Stimulated activated CD8-positive, alpha-beta memory T cell treated with anti-CD3 and anti-CD28 coated beads, Interleukin-12 subunit alpha, Interleukin-12 subunit beta, amount 100 ng/mL, for 24 hours (primary cell): ENCODE data around the gene GAL.

Source experiments
- DNase-seq: peaks from one replicate; pipeline ENCODE4 v3.0.0-alpha.2; 2020; ENCODE audit errors: extremely low read depth

Gene GAL

DNA sequence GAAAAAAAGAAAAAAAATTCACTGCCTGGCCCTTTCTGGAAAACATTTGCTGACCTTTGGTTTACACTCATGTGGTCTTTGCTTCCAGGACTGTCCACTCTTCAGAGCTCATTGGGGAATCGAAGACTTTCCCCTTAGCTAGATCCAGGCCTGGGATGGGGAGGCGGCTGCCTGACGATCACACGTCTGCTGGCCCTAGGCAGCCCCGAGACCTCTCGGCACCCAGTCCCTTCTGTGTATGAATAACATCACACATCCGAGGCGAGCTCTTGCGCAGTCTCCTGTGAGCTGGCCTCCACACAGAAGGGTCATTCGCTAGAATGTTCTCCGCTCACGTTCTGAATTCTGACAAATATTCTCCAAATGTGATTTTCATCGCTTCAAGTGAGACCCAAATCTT is 25.7 kb upstream of the GAL start:
- DNase-seq = no peak

DNA sequence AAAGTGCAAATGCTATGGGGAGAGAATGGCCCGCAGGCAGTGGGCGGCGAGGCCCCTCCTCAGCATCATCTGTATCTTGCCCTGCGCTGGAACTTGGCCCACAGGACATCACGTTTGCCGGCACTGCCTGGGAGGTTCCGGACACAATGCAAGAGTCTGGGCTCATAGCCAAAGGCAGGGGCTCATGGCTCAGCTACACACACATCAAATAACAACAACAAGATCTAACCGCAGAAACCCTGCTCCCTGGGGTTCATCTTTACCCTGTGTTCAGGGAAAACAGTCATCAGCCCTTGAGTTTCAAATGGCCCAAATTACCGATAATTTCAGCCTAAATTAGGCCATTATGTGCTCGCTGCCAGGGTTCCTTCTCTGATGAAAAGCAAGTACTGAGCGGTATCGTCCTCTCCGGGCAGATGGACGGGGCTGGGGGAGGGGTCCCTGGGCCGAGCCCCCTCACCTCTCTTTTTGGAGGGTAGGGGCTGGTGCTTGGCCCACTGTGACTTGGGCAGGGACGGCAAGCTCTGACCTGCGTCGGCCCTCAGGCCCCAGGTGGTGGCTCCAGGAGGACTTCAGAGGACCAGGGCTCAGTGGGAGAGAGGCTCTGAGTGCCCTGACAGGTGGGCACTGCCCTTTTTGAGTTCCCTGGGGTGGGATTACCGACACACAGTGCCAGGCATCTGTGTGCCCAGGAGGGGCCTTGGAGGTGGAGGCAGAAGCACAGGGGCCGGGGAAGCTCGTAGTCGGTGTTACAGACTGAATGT is 25.0 kb upstream of the GAL start:
- DNase-seq = no peak

DNA sequence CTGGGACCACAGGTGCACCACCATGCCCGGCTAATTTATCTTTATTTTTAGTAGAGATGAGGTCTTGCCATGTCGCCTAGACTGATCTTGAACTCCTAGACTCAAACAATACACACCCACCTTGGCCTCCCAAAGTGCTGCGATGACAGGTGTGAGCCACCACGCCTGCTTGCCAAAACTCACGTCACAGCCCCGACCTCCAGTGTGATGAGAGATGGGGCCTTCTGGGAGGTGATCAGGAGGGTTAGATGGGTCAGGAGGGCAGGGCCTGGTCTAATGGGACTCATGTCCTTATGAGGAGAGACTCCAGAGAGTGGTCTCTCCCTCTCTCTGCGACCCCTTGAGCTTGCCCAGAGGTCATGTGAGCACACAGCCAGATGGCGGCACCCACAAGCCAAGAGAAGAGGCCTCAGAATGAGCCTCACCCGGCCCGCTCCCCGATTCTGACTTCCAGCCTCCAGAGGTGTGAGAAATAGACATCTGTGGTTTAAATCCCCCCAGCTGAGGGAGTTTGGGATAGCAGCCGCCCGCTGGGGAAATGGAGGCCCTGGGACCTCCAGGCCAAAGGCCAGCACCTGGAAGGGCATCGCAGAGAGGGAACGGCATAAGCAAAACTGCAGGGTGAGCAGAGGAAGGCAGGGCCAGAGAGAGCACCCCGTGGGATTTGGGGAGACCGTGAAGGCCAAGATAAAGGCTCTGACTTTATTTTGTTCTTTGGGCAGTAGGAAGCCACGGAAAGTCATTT is 24.1 kb upstream of the GAL start:
- no peak for DNase-seq

DNA sequence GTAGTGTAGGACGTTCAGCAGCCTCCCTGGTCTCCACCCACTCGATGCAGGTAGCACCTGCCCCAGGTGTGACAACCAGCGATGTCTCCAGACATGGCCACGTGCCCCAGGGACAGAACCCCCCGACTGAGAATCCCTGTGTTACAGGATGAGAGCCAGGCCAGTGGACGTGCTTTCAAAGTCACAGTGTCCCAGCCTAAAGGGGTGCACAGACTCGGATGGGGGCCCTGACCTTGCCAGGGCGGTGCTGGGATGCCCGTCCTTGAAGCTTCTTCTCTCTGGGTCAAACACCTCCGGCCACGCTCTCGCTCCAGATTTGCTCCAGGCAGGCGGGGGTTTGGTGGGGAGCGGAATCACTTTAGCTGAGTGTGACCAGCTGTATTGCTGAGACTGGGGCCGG is 23.3 kb upstream of the GAL start:
- no peak for DNase-seq

DNA sequence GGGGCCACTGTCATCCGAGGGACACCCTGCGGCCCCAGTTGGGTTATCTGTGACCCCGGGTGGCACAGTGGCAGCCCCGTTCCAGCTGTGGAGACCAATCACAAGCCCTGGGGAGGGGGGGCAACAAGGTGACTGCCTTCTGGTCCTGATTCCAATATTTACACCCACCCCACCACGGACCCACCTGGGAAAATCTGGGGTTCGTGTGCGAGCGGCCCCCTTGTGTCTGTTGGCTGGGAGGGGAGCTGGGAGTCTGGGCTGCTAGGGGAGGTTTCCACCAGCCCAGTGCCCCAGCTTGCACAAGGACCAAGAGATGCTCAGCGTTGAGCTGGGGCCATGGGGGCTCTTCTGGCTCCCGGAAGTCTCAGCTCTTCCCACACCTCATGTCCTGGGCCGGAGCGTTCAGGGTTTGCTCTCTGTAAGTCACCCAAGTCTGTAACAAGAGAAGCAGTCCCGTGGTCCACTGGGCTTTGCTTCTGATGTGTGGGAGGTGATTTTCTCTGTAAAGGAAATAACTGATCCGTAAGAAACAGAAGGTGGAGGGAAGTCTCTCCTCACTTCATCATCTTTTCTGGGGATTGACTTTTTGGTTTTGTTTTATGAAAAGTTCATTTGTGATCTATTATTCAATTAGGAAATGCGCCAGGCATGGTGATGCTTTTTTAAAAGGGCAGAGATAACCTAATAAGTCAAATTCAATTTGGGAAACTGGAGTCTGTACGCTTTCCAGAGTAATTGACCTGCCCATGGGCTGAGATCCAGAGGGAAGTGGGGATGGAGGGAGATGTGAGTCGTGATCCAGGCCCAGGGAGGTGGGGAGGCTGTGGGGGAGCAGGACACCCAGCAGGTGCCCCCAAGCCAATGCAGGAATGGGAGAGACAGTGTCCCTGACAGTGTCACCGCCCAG is 22.4 kb upstream of the GAL start:
- DNase-seq = no peak

DNA sequence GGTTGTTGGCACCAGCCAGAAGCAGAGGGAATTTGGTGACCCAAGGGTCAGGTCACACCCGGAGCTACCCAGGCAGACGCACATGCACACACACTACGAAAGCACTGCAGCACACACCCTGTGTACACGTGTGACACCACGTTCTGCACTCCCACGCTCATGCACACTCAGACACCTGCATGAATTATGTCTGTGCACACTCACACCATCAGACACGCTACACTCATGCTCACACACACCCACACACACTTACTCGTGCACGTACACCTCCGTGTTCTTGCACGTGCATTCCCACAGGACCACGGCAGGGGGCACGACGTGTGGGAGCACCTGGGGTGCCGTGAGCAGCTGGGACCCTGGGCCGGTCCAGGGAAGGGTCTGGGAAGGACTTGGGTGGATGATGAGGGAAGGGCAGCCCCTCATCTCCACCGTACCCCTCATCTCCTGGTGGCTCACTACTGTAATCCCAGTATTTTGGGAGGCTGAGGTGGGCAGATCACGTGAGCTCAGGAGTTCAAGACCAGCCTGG is 20.8 kb upstream of the GAL start:
- no peak for DNase-seq

DNA sequence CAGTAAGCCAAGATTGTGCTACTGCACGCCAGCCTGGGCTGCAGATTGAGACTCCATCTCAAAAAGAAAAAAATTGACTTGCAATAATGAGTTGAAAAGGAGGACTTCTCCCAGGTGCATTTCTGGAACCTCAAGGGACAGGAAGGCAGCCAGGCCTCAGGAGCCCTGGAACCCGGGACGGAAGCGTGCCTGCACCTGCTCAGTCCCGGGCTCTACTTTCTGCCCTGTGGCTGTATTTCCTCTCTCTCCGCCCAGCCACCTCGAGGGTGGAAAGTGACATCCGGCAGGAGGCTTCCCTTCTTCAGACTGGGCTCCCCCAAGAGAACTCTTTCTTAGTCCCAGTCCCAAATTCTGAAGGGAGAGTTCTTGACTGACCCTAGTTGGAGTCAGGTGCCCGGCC is 20.2 kb upstream of the GAL start:
- DNase-seq = no peak

DNA sequence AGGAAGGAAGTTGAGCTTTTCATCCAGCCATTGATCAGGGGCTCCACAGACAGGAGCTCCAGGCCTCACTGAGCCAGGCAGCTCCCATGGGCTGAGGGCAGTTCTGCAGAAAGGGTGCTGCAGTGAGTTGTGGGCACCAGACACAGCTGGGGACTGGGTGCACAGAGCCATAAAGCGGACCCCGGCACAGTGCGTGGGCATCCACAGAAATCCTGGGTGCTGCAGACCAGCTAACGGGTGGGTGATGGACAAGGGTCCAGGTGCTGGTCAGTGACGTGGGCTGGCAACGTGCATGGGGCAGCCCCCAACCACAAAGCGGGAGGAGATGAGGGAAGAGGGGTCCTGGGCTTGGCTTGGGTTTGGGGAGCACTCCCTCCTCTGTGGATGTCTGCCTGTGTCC is 19.4 kb upstream of the GAL start:
- DNase-seq = no peak

DNA sequence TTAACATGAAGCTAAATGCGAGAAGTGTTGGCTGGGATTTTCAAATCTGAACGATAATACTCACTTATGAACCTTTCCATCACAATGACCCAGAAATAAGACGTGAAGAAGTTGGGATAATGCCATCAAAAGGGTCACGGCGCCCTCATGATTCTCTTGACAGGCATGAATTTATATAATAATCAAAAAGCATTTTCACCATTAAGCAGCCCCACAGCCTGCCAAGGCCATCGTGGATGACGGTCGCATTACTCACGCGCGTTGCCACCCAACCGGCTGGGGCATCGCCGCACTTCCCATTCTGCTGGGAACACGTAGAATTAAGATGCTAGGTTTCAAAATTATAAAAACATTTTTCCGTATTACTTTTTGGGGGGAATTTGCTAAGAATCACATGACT is 18.9 kb upstream of the GAL start:
- no peak for DNase-seq

DNA sequence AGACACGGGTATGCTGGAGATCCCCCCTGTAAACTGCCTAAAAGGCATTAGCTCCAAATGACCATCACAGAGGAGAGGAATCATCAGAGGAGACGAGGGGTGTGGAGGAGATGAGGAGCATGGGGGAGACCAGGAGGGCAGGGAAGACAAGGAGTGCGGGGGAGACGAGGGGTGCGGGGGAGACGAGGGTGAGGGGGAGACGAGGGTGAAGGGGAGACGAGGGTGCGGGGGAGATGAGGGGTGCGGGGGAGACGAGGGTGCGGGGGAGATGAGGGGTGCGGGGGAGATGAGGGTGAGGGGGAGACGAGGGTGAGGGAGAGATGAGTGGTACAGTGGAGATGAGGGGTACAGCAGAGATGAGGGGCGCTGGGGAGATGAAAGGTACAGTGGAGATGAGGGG is 17.5 kb upstream of the GAL start:
- DNase-seq = no peak

DNA sequence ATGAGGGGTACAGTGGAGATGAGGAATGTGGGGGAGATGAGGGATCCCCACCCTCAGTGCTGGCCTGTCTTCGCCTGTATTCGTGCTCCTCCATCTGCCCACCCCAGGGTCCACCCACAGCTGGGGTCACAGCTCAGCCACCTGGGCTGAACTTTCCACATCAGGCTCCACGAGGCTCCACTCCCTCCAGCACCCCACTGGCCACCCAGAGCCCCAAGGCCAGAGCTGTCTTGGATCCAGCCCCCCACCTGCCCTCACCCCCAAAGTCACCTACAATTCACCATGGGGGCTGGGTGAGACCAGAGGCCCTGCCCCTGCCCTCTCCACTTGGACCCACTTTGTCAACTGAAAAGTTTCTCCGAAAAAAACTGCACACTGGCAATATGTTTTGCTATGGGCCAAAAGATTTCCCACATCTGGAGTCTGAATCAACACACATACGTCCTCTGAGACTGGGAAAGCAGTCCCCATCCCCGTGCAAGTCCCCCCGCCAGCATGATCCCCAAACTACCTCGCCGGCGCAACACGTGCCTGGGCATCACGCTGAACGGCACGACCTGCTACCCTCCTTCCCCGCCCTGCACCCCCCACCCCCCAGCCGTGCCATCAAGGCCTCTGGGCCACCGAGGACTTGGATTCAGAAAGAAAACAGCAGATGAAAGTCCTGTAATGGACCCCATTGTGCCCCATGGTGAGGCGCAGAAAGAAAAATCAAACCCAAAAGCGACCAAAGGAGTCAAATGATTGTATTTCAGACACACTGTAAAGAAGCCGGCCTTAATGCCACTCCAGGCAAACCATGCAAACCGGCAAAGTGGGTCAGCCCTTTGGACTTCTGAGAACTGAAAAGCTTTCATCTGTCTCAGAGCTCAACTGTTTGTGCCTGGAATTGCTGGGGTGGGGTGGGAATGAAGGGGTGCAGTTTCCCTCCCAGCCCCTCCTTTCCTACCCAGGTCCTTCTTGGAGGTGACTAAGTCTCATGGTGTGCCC is 16.5 kb upstream of the GAL start:
- no peak for DNase-seq

DNA sequence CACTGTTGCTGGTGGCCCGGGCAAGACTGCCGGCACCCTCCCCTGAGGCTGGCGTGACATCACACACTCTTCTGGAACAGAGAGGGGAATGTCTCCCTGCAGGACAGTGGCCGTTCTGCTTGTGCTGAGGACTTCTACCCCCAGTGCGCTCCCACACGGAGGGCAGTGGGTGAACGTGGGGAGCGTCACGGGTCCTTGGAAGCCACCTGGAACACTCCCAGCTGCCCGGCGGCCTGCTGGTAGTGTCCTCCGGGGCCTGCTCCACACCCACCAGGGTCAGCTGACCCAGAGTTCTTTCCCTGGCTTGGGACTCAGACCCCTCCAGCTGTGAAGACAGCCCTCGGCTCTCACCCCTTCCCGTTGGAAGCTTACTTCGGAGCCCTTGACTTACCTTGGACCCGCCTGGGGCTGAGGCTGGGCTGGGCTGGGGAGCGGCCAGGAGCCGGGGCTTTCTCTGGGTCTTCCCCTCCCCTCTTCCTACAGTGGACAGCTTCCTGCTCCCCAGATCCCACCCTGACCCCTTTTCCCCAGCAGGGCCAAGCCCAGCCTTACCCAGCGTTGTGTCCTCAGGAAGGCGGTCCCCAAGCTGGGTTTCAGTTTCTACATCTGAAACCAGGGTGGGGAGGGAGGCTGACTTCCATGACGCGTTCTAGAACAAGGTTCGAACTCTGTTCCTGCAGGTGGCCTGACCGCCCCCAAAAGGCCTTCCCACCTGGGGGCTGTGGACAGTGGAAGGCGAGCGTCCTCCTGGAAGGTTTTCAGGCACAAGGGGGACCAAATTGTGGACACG is 14.8 kb upstream of the GAL start:
- DNase-seq = no peak

DNA sequence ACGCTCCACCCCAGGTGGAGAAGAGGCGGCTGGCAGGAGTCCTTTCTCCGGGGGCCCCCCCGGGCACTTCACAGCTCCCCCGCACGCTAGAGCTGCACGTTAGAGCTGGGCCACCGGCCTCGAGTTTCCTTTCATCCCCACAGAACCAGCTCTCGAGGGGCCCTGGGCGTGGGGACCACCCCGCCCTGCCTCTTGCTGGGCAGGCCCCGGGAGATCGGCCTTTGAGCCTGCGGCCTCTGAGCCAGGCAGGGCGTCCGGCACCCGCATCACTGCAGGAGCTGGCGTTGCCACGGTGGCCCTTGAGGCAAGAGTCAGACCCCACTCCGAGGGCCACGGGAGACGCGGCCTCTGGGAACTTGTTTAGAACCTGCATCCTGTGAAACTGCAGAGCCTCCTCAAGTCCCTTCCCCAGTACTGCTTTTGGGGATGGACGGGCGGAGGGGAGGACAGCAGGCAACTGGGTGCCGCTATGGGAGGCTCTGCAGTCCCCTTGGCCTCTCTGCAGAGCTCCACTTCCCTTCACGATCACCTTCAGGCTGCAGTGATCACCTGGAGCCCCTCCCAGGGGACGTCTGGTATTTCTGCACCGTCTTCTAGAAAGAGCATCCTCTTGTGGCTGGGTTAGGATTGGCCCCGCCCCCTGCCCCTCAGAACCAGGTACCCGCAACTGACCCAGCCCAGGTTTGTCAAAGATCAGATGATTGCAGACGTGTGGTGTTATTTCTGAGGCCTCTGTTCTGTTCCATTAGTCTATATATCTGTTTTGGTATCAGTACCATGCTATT is 13.9 kb upstream of the GAL start:
- DNase-seq = no peak

DNA sequence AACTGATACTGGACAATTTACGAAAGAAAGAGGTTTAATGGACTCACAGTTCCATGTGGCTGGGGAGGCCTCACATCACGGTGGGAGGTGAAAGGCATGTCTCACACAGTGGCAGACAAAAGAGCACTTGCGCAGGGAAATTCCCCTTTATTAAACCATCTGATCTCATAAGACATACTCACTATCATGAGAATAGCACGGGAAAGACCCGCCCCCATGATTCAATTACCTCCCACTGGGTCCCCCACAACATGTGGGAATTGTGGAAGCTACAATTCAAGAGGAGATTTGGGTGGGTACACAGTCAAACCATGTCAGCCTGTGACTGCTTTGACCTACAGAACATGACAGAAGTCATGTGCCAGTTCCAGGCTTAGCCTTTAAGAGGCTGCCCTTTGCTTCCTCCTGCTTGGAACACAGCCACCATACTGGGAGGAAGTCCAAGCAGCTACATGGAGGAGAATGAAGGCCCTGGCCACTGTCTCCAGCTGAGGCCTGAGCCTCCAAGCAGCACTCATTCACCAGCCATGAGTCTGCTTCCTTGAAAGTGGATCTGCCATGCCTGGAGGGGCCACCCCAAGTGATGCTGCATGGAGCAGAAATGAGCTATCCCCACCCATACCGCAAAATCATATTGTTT is 10.9 kb upstream of the GAL start:
- DNase-seq = no peak

DNA sequence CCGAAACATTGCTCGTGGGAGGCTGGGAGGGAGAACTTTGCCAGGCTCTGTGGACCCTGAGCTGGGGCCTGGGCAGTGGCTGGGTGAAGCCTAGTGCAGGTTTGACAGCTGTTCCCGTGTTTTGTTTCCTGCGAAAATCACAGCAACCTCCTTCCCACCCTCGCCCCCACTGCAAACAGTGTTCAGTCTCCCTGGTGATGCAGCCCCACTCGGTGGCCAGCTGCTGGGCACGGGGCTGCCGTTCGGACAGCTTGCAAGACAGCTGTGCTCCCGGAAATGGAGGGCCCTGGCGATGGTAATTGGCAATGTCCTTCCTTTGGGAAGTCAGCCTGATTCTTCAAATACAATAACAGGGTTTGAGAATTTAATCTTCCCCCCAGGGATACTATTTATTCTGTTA is 10.4 kb upstream of the GAL start:
- DNase-seq = no peak

DNA sequence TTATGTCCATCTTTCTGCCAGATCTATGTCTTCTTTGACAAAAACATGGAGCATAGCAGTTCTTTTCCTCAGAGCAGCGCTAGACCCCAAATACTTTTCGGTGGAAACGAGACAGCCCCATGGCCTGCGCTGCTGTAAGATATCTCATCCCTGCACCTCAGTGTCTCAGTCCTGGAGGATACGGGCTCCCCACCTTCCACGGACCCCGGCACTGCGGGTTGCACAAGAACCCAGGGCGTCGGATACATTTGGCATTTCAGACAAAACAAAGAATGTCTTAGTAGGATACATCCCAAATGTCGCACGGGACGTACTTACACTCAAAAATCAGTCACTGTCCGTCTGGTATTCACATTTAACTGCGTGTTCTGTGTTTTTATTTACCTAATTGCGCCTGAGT is 9.9 kb upstream of the GAL start:
- DNase-seq = no peak

DNA sequence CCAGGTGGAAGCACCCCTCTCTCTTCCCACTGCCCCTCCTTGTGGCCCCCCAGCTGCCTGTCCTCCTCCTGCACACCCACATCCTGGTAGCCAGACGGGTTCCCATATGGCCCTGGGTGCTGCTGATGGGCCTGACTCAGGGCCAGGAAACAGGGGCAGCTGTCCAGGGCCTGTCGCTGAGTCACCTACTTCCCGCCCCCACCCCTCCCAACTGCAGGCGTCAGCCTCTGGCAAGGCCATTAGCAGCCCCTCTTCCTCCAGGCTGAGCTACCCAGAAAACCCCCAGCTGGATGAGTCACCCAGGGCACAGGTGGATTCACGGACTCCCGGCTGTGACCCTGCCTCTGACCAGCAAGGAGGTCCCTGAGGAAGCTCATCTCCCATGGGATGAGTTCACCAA is 6.9 kb upstream of the GAL start:
- DNase-seq = no peak

DNA sequence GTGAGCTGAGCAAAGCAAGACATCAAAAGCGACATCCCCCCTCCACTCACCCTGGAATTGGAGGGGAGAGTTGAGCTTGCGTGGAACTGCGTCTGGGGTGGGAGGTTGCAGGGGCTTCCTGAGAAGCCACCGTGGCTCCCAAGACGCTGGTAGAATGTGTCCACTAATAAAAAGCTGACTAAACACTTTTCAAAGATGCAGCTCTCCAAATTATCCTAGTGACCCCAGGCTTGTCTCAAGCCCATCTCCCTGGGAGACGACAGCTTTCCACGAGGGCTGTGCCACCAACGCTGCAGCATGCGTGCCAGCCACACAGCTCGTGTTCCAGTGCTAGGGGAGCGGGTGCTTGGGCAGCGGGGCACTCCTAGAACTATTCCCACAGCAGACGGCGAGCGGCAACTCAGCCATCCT is 6.3 kb upstream of the GAL start:
- no peak for DNase-seq
